ENCODE data around the gene MAP7. TPM values are rescaled to one million over a fixed set of nuclear protein-coding genes. Genes with fewer than 3 reads are reported as not detected.
"Not testable (repeated sequence)": the region's sequence is repeated elsewhere in the genome, so short reads cannot be mapped to it uniquely, and the experiment has no call there.

Gene MAP7
- total RNA-seq, 1 donor from 2014 or later = 12.6 TPM

DNA sequence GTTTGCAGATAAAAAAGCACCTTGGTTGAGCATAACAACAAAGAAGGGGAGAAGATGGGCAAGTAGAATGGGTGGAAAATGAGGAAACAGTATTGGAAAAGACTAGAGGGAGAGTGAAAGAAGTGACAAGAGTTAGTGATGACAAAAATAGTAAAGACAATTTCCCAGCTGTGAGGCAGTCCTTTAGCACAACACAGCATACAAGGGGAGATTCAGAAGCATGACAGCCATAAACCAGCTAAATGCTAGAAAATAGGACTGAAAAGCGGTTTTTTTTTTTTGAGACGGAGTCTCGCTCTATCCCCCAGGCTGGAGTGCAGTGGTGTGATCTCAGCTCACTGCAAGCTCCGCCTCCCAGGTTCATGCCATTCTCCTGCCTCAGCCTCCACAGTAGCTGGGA is 174.4 kb downstream of the MAP7 start:
- not testable (repeated sequence) for DNase-seq

DNA sequence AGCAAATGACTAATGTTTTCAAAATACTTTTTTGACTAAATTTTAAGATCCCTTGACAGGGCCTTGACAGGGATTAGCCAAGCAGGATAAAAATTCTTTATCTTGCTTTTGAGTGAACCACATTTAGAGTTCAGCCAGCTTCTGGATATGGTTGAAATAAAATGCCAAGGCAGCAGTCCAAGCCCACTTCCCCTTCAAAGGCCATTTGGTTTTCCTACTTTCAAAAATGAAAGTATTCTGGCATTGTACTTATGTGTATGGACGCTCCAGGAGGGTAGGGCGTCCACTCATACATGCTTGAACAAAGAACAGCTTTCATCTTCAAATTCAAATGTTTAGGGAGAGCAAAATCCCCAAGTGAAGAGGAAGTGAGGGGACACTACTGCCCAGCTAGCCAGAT is 178.3 kb downstream of the MAP7 start:
- DNase-seq = no peak

DNA sequence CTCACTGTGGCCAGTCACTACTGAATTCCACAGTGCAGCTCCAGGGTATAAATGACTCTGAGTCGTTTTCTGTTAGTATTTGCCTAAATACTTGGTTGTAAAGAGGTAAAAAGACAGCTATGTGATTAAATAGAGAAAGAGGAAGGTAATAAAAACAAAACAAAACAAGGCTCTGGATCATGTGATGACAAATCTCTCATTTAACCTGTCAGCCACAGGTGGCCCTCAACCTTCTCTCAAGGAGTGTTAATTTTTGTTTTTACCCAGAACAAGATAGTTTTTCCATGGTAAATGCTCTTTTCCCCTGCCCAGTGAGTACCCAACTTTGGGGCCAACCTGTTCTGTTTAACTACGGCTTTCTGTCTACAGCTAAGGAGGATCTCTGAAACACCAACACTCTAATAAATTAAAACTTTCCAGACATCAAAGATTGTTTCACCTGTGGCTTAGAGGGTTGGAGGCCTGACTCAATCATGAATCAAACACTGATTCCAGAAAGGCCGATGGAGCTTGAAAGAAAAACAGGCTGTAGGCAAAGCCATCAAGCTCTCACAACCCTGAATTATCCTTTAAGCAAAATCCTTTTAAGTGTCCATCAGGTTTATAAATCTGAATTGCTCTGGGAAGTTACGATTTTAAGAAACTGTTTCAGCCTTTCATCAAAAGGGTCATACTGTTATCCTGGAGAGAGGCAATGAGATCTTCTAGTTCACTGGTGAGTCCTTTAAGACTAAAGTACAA is 179.1 kb downstream of the MAP7 start:
- DNase-seq = no peak

DNA sequence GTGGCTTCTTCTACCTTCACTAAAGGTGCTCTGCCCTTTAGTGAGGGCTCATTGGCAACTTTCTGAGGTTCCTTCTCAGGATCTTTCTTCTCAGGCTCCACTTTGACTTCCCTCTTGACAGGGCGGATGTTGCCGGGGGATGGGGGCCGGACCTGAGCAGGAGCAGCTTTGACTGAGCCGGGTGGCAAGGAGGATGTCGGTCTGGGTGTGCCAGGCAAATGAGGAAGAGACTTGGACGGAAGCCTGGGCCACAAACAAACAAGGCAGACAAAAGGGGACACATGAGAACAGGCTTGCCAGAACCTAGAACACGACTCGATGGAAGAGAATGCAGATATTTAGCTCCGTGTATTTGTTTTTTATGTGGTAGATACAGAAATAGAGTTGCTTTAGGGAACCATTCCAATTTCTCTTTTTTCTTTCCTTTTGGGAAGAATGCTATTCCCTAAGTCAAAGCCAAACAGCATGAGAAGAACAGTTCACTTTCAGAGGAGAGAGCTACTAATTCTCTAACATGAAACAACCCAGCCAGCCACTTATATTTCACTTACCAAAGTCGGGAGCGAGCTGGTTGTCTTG is 184.4 kb downstream of the MAP7 start:
- DNase-seq = no peak

DNA sequence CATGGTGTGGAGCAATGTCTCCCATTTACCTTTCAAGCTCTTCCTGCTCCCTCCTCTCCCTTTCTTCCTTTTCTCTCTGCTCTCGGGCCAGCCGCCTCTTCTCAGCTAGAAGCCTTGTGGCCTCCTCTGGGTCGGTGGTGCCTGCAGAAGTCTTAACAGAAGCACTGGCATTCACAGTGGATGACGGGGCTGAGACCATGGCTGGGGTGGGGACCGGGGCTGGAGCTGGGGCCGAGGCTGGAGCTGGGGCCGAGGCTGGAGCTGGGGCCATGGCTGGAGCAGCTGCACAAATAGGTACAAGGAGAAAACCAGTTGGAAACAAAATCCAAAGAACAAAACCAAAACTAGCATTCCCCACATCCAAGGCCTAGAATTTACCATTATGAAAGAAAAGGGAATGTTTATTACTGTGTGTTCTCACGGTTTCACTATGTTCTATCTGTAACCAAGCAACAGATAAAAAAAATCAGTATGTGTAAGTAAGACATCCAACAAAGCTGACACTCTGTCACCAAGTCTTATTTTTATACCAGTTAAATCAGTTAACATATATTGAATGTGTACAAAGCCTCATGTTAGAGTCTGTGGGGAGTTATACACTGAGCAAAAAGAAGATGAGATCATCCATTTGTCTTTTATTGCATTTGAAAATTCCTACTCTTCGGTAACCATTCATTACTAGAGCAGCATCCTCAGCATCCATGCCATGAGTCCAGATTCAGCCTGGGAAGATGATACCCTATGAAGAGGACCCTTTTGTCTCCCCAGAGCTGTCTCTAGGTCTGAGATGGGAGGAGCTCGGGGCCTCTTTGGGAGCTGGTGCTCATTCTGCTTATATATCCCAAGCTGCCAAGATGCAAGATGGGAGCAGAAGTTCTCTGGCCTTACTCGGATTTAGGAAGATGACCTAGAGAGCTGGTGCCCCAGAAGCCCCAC is 187.5 kb downstream of the MAP7 start:
- no peak for DNase-seq

DNA sequence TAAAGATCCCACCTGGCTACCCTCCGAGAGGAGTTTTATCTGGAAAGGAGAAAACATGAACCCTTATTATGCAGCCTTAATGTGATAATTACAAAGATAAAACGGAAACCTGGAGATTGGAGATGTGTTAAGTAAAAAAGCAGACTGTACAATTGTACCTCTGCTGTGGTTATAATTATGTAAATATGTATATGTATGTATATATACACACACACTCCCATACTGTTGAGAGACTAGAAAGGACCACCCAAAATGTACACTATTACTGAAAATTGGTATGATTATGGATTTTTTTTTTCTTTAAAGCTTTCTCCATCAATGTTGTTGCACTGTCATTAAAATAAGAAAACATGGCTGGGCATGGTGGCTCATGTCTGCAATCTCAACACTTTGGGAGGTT is 188.4 kb downstream of the MAP7 start:
- no peak for DNase-seq

DNA sequence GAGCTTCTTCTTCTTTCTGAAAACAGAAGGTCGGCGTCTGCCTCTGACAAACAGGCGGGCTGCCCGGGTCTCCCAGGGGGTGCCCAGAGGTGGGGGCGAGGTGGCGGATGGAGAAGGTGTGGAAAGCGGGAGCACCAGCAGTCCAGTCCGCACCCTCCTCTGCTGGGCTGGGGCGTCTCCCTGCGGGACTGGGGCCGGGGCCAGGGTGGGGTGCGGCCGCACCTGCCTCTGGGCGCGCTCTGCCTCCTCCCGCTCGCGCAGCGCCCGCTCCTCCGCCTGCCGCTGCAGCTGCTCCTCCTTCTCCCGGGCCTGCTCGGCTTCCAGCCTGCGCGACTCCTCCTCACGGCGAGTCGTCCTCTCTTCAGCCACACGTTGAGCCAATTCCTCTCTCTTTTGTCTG is 189.4 kb downstream of the MAP7 start:
- DNase-seq = no peak

DNA sequence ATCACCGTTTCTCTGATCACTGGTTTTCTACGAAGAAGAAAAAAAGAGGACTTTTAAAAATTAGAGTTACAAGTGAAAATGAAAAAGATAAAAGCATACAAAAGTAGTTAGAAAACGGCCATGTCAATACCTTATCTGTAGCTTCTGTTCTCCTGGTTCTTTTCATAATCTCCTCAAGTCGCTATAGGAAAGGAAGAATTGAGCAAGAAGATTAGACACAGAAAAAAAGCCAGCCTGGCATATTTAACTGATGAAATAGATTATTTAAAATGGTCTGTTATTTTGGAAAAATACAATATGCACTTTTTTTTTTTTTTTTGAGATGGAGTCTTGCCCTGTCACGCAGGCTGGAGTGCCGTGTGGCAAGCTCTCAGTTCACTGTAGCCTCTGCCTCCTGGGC is 190.4 kb downstream of the MAP7 start:
- no peak for DNase-seq

DNA sequence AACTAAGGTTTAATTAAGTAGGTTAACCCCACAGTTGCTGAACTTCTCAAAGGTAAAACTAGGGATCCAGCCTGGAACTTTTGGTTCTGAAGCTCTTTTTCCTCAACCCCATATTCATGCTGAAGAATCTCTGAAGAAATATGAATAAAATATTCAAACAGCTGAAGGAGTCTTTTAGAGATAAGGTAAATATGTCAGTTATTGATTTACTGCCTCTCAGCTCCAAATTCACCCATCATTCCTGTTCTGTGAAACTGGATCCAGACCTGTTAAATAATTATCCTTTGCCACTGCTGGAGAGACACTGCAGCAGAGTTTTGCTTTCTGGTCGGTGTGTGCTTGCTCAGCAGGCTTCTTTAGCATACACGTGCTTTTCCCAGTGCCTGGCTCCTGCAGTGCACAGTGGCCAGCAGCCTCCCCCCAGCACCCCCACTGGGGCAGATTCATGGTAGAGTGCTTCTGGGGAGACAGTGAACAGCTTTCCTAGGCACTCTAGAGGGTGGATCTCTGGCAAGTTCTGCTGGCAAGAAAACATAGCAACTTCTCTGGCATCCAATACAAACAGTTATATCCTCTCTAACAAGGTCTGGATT is 198.6 kb downstream of the MAP7 start:
- DNase-seq = no peak

DNA sequence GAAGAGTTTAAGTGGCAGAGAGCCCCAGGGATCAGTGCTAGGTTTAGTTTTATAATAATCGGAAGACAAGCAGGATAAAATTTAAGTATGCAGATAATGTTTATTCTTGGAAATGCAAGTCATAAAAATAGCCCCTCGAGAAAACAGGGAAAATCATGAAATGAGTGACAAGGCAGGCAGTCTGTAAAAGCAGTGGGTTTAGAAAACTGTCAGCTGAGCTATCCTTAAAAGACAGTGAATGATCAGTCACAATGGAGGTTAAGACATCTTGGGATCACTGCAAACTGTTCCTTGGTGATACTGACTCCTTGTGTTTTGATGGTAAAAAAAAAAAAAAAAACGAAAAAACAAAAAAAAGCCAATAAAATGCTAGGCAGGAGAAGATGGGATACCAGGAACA is 199.3 kb downstream of the MAP7 start:
- DNase-seq = no peak

DNA sequence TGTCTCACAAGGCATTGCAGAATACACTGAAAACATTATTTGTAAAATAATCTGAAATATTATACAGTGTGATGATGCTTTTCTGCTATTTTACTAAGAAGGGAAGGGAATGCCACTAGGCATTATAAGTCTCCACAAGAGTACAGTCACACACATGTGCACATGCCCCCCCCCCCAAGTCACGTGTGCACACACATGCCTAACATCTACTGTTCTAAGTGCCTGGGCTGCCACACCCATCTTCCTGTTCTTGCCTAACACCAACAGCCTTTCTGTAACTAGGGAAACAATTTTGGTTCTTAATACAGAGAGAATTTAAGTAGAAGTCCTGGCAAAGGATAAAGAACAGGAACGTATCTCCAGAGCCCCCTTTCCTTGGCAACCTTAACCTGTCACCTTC is 202.4 kb downstream of the MAP7 start:
- no peak for DNase-seq

DNA sequence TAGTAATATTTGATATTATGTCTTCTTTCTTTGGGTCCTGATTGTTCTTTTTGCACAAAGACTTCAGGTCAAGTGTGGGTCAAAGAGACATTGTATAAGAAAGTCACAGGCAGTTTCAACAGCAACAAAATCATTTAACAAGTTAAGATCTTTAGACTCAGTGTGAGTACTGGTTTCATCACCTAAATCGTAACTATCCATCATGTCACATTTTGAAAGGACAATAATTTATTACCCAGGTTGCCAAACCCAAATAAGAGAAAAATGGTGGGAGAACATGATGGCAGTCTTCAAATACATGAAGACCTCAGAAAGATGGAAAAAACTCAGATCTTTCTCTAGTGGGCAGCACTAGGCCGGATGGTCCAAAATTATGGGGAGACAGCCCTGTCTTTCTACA is 205.1 kb downstream of the MAP7 start:
- no peak for DNase-seq

DNA sequence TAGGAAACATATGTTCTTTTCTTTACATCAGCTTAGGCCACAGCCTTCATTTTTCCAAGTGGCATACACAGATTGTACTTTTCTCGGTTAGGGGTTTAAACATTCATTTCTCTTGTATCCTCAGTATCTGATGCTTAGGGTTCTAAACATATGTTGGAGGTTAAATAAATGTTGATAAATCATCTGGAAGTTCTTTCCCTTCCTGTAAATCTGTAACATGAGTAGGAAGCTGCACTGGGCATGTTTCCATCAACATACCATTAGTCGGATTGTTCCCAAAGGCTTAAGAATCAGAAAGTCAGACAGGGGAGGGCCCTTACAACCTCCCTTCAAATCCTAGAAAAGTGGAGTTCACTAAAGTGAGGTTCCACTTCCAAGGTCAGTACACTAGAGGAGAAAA is 205.8 kb downstream of the MAP7 start:
- peak; percentile 73 for DNase-seq

DNA sequence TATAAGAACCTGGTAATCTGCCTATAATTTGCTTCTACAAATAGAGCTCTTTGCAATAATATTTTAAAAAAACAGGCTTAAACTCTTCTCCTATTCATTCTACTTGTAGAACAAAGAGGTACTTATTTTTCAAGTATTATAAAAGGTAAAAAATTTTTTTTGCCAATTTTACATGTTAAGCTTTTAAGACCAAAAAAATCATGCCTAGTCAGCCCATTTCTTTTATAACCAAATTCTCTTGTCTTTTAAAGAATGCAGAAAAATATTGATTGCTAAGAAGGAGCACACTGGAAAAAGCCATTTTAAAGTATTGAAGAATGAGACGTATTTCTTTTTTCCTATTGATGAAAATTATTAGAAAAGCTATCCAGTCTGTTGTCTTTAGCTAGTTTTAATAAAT is 206.5 kb downstream of the MAP7 start:
- no peak for DNase-seq

DNA sequence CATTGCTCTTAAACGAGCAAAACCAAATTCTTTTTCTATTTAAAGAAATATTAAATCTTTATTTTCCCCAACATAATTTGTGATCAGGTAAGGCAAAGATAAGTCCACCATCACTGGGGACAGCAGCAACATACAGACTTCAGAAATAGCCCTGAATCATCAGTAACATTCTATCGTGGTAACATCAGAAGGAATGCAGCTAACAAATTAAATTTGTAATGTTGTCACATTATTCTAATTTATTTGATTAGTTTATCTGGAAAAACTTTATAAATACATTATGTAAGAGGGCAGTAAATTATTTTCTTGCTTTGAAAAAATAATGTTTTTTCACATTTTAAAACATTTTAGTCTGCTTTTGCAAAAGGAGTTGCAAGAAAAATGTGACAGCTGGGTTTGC is 206.9 kb downstream of the MAP7 start:
- no peak for DNase-seq

DNA sequence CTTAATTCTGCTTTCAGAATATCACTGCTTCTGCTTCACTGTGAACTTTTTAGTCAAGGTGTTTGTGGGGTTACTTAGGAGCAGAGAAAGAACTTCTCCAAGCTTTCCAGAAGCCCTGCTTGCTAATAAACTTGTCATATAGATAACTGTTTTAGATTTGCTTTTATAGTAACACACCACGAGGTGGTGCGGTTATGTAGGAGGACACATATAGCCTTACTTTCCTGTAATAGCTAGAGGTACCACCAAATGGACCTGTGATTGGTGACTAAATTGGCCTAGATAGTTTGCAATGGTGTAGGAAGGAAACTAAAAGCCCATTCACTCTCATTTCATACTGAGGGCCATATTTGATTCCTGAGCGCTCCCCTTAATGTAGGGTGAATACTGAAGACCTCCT is 208.3 kb downstream of the MAP7 start:
- DNase-seq = no peak

DNA sequence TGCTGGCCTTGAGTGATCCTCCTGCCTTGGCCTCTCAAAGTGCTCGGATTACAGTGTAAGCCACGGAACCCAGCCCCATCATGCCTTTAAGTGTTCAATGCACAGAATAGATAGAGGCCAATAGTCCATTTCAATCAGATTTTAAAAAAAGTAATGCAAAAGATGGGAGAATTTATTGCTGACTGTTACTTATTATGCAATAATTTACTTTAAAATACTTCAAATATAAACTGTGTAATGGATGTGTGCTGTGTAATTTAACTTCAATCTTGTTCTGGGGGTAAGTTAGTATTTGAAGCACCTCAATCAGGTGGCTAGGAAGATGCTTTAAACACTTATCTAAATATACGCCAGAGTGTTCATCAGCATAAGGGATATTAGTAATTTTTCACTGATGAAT is 208.9 kb downstream of the MAP7 start:
- DNase-seq = no peak

DNA sequence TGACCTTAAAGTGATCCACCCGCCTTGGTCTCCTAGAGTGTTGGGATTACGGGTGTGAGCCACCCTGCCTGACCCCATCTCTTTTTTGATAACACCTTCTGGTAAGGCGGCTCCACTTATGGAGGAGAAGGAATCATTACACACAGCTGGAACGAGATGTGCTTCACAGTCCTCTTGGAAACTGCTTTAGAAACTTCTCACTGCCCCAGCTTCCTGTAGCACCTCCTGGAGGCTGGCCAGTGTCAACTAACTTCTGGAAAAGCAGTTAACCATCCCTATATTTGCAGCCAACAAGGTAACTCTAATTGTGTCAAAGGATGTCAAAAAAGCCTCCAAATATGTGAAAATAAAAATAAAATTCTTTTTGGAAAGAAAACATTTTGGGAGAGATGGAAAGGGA is 211.7 kb downstream of the MAP7 start:
- DNase-seq = no peak

DNA sequence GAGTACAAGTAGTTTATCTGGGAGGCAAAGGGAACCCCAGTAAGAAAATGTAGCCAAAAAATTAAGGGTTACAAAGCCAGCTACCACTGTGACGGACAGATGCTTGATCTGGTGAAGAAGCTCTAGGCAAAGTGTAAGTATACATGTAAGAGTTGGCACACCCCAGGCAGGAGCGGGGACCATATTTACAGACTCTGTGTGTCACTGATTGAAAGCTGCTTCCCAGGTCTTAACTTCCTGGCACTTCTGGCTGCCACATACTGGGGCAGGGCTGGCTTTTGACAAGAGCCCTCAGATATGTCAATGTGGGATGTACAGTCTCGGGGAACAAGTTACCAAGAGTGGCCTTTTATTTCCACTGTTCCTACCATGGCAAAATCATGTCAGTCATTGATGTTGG is 212.6 kb downstream of the MAP7 start:
- DNase-seq = no peak

DNA sequence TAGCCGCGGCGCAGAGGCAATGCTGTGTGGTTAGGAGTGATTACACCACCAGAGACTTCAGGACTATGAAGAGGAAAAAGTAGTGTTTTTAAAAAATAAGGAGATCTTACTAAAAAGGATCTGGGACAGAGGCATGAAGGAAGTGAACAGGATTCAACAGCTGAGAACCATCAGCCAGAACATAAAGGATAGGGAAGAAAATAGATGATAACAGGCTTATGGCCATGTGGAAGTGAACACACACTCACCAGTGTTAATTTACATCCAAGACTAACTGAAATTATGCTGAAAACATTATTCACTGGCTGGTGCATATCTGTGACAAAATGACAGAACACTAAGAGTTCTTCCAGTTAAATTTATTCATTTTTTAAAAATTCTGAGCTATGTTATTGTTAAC is 213.1 kb downstream of the MAP7 start:
- no peak for DNase-seq

DNA sequence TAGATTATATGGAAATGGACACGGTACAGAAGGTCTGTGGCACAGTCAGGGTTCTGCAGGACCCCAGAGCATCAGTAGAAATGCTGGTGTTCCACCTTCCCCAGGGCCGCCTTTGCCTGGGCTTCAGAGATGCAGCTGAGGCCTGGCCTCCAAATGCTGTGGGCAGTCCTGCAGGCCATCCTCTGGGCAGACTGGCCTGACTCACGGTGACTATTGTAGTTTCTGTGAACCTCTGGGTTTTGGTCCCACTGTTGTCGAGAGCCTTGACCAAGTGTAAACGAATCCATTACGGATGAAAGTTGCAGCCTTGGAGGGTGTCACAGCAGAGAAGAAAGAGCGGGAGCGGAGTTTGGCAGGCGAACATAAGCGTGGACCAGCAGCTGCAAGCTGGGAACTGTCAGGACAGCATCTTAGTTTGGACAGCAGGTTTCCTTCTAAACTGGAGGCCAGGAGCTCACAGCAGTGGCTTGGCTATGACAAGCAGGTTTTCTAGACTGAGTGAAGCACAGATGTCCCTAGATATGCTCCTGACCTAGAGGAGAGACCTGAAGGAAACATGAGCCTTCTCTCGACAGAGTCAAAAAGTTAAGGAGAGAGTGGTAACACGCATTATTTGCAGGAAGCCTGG is 214.4 kb downstream of the MAP7 start:
- no peak for DNase-seq

DNA sequence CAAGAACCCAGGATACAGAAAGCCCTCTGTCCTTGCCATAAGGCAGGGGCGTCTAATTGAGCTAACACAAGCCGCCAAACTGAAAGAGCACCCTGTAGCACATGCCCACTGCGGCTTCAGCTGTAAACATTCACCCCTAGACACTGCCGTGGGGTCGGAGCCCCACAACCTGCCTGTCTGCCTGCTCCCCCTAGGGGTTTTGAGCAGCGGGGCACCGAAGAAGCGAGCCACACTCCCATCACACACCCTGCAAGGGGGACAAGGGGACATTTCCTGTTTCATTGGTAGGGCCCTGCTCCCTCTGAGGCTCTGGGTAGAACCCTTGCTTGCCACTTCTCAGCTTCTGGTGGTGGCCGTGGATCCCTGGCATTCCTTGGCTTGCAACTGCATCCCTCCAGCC is 215.4 kb downstream of the MAP7 start:
- no peak for DNase-seq

DNA sequence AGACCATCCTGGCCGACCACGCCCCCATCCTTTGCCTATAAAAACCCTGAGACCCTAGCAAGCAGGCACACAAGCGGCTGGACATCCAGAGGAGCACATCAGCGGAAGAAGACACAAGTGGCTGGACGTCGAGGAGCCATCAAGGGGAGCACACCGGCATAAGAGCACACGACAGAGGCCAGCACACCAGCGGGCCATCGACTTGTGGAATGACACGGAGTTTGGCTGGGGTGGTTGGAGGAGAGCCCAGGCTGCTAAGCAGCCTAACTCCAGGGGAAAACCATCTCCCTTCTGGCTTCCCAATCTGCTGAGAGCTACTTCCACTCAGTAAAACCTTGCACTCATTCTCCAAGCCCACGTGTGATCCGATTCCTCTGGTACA is 215.8 kb downstream of the MAP7 start:
- DNase-seq = no peak

Data from skin of body (tissue), 2 donors.